GM12878 (cell line): Measurements from ENCODE around the gene LOXL3.

Experiments used
- BCLAF1 ChIP-seq: fragments of 450-650 bp; IDR thresholded peaks from 2 replicates; pipeline ENCODE4 v1.6.1; 2017; ENCODE audit warnings: antibody characterized with exemption, mild to moderate bottlenecking, moderate library complexity
- CEBPZ ChIP-seq: fragments of 150-350 bp; IDR thresholded peaks from 2 replicates; pipeline ENCODE4 v1.6.1; 2016; ENCODE audit warnings: low read depth, low read length
- CHD1 ChIP-seq: IDR thresholded peaks from 2 replicates; pipeline ENCODE4 v1.6.1; 2012; ENCODE audit warnings: low read depth, low read length, improper control_type of control experiment
- CHD2 ChIP-seq: IDR thresholded peaks from 2 replicates; pipeline ENCODE4 v1.6.1; 2011; ENCODE audit warnings: low read depth, low read length, improper control_type of control experiment, borderline replicate concordance
- CTCF ChIP-seq, 3 experiments: IDR thresholded peaks in 2 of 3; conservative IDR thresholded peaks in 1 of 3; 2 replicates each; pipeline ENCODE4 v1.5.1; 2011; ENCODE audit warnings: low read depth in 3 of 3, low read length in 3 of 3, mild to moderate bottlenecking in 3 of 3, control low read depth in 2 of 3, moderate library complexity in 2 of 3, inconsistent platforms in 1 of 3, mixed read lengths in 1 of 3; ENCODE audit not compliant: control insufficient read depth in 2 of 3, insufficient read depth in 1 of 3; ENCODE audit errors: extremely low read depth in 1 of 3
- EP300 ChIP-seq, 2 experiments: fragments of 150-350 bp in 1 of 2; IDR thresholded peaks; 2 replicates each; pipeline ENCODE4 v1.6.1; 2011 to 2012; ENCODE audit warnings: low read depth in 2 of 2, low read length in 2 of 2, borderline replicate concordance in 1 of 2, improper control_type of control experiment in 1 of 2, inconsistent platforms in 1 of 2; ENCODE audit not compliant: control insufficient read depth in 1 of 2
- HDAC2 ChIP-seq: fragments of 200-600 bp; sonication (generic); IDR thresholded peaks from 2 replicates; pipeline ENCODE4 v1.6.1; 2017
- RAD21 ChIP-seq: IDR thresholded peaks from 2 replicates; pipeline ENCODE4 v1.6.1; 2011; ENCODE audit warnings: mild to moderate bottlenecking, low read depth, low read length, moderate library complexity; ENCODE audit not compliant: insufficient read depth
- SKIL ChIP-seq: fragments of 450-650 bp; IDR thresholded peaks from 2 replicates; pipeline ENCODE4 v1.6.1; 2017; ENCODE audit warnings: mild to moderate bottlenecking, low read depth, inconsistent platforms; ENCODE audit not compliant: poor library complexity, severe bottlenecking
- ZBED1 ChIP-seq: IDR thresholded peaks from 2 replicates; pipeline ENCODE4 v1.6.1; 2016; ENCODE audit warnings: borderline replicate concordance
- ZNF24 ChIP-seq: fragments of 450-650 bp; IDR thresholded peaks from 2 replicates; pipeline ENCODE4 v1.6.1; 2017; ENCODE audit warnings: antibody characterized with exemption, mild to moderate bottlenecking
- ZNF687 ChIP-seq: fragments of 450-650 bp; IDR thresholded peaks from 2 replicates; pipeline ENCODE4 v1.6.1; 2017; ENCODE audit warnings: mild to moderate bottlenecking, moderate library complexity

GRCh38 chr2:74536166-74536950 lies 17.4 kb downstream of the LOXL3 start:
- TF ChIP-seq ZNF687 (no peak), EP300 (IDR thresholded peaks at IDR 0.05; ENCODE audit: borderline replicate concordance in 1 of 2, control insufficient read depth in 1 of 2, low read depth in 2 of 2, low read length in 2 of 2) (no peak), ZNF24 (no peak), CHD1 (no peak), SKIL (no peak), CEBPZ (no peak), BCLAF1 (no peak), HDAC2 (no peak), RAD21 (no peak), ZBED1 (no peak), CHD2 (no peak), CTCF (IDR thresholded peaks at IDR 0.05 in 2 of 3, conservative IDR thresholded peaks at IDR 0.05 in 1 of 3; ENCODE audit: control insufficient read depth in 2 of 3, extremely low read depth in 1 of 3, insufficient read depth in 1 of 3, low read depth in 3 of 3, low read length in 3 of 3) (no peak)
